Measurements from ENCODE around the gene CCDC70. TPM values are rescaled to one million over a fixed set of nuclear protein-coding genes. Genes with fewer than 3 reads are reported as not detected.

CCDC70 gene
- total and polyA plus RNA-seq, 12 donors, result not detected

DNA sequence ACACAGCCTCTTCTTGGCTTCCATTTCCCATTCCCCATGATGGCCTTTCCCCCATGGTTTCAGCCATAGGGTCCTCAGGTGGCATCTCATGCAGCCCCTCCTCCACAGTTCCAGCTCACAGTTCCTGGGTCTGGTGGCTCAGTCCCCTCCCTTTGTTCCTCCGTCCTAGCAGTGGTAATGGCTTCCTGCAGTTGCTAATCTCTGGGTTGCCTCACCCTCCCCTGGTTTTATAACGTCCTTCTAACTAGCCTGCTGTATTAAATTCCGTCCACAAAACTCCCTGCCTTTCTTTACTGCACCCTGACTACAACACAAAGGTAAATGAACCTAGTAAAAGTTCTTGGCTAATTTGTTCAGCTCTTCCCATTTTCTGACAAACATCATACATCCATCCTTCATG is 30.9 kb downstream of the CCDC70 start:
- H3K9me3 ChIP-seq, result no peaks in the 10 kb centered on the region
- intact Hi-C loops (cut with DNase I), result loop anchor here in 2 of 10 donors (5.0 to 10.0 kb wide), 2 partner anchors 232 to 235 kb away; partner anchors contain the start of gene NEK5 (in 2 of the 2)

GRCh38 chr13:51894239-51894638 is 32.5 kb downstream of the CCDC70 start:
- ATAC-seq (no peak), DNase-seq (no peak)
- TF ChIP-seq, protein P1, sequence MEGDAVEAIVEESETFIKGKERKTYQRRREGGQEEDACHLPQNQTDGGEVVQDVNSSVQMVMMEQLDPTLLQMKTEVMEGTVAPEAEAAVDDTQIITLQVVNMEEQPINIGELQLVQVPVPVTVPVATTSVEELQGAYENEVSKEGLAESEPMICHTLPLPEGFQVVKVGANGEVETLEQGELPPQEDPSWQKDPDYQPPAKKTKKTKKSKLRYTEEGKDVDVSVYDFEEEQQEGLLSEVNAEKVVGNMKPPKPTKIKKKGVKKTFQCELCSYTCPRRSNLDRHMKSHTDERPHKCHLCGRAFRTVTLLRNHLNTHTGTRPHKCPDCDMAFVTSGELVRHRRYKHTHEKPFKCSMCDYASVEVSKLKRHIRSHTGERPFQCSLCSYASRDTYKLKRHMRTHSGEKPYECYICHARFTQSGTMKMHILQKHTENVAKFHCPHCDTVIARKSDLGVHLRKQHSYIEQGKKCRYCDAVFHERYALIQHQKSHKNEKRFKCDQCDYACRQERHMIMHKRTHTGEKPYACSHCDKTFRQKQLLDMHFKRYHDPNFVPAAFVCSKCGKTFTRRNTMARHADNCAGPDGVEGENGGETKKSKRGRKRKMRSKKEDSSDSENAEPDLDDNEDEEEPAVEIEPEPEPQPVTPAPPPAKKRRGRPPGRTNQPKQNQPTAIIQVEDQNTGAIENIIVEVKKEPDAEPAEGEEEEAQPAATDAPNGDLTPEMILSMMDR (IDR thresholded peaks at IDR 0.05), result no peak
- WGBS, 2 donors, result 94 to 98% methylated on average over 4 of the region's 4 CpGs
- Histone ChIP-seq H3K27me3 (no peaks in the 10 kb centered on the region), H3K4me3 (no peak overlapping the region), H3K9me3 (no peaks in the 10 kb centered on the region), H3K36me3 (no peaks in the 10 kb centered on the region), H3K4me1 (no peaks in the 10 kb centered on the region), H3K27ac (no peak overlapping the region)
- intact Hi-C loops (cut with DNase I), result loop anchor here in 3 of 10 donors (2.0 to 10.0 kb wide), 3 partner anchors 231 to 233 kb away; partner anchors contain the start of gene NEK5 (in 2 of the 3)

More for the DNA sequence above, 30.9 kb downstream of the CCDC70 start:
- 71 to 72% methylated on average over 3 of the region's 3 CpGs for WGBS, 2 donors
- ATAC-seq (no peak), DNase-seq (no peak)
- Histone ChIP-seq H3K27me3 (no peaks in the 10 kb centered on the region), H3K36me3 (no peaks in the 10 kb centered on the region), H3K4me1 (no peaks in the 10 kb centered on the region), H3K27ac (no peak overlapping the region), H3K4me3 (no peak overlapping the region)
- TF ChIP-seq, protein P1 (IDR thresholded peaks at IDR 0.05), result no peak

- Histone ChIP-seq H3K27ac (no peak overlapping the region), H3K27me3 (no peaks in the 10 kb centered on the region), H3K36me3 (no peaks in the 10 kb centered on the region), H3K9me3 (no peaks in the 10 kb centered on the region), H3K4me3 (no peak overlapping the region), H3K4me1 (no peaks in the 10 kb centered on the region)
- ATAC-seq (peak; percentile 78 to 92 (median 83)), DNase-seq (peak; percentile 36 to 43)
- TF ChIP-seq, protein P1 (IDR thresholded peaks at IDR 0.05), result peak; percentile 50 to 78 (median 69)
- intact Hi-C loops (cut with DNase I), result loop anchor here in 8 of 10 donors (1.0 to 10.0 kb wide), 7 partner anchors 106 to 236 kb away; partner anchors contain the start of gene NEK5 (in 4 of the 8)
- 45 to 48% methylated on average over 9 of the region's 9 CpGs for WGBS, 2 donors
Measured at GRCh38 chr13:51895906-51896888, 34.4 kb downstream of the CCDC70 start.

GRCh38 chr13:51900471-51900870 is 38.7 kb downstream of the CCDC70 start:
- ATAC-seq, result no peak
- H3K9me3 ChIP-seq, result no peaks in the 10 kb centered on the region
- no peak overlapping the region for H3K4me3 ChIP-seq
- no peak for DNase-seq
- no peaks in the 10 kb centered on the region for H3K27me3 ChIP-seq
- no peaks in the 10 kb centered on the region for H3K36me3 ChIP-seq
- no peak overlapping the region for H3K27ac ChIP-seq
- intact Hi-C loops (cut with DNase I), result loop anchor here in 1 of 10 donors (5.0 kb wide), 1 partner anchor 97 kb away; no protein-coding TSS in a partner anchor
- TF ChIP-seq, protein P1 (IDR thresholded peaks at IDR 0.05), result no peak
- 84 to 87% methylated on average over 1 of the region's 1 CpG for WGBS, 2 donors
- no peaks in the 10 kb centered on the region for H3K4me1 ChIP-seq
